Lung microvascular endothelial cell (primary cell): ENCODE measurements around the gene APBB2. TPM values are rescaled to one million over a fixed set of nuclear protein-coding genes. Genes with fewer than 3 reads are reported as not detected.

ENCODE experiments used
- DNase-seq, 2 donors: peaks; one replicate each; pipeline versions ENCODE4 v3.0.0 to v3.0.0-alpha.2; 2010; ENCODE audit warnings: low read depth in 2 of 2
- total RNA-seq: library from RNA; depleted of rRNA; stranded (reverse); fragments of >200 nt; gene quantifications from 2 replicates; pipeline ENCODE4 v1.2.1, GENCODE V29; 2014

APBB2 gene
- total RNA-seq, 1 donor from 2014 or later = 18.5 TPM

- DNase-seq = no peak
Observed at GRCh38 chr4:41196633-41197332, 17.6 kb downstream of the APBB2 start.

GRCh38 chr4:41192136-41192535, 22.2 kb downstream of the APBB2 start:
- peak in 1 of 2 donors; percentile 85 for DNase-seq

GRCh38 chr4:41189666-41190065, 24.7 kb downstream of the APBB2 start:
- peak in 1 of 2 donors; percentile 45 for DNase-seq

GRCh38 chr4:41189076-41189475, 25.3 kb downstream of the APBB2 start:
- DNase-seq = no peak

GRCh38 chr4:41185614-41186592, 28.4 kb downstream of the APBB2 start:
- no peak for DNase-seq

DNA sequence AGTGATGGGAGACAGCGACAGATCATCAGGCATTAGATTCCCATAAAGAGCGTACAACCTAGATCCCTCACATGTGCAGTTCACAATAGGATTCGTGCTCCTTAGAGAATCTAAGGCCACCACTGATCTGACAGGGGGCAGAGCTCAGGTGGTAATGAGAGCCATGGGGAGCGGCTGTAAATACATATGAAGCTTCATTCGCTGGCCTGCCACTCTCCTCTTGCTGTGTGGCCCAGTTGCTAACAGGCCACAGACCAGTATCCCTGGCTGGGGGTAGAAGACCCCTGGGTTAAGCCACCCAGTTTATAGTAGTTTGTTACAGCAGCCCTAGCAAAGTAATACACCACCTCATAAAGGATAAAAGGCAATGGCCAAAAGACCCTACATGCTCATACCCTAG, 30.3 kb downstream of the APBB2 start:
- DNase-seq = no peak

DNA sequence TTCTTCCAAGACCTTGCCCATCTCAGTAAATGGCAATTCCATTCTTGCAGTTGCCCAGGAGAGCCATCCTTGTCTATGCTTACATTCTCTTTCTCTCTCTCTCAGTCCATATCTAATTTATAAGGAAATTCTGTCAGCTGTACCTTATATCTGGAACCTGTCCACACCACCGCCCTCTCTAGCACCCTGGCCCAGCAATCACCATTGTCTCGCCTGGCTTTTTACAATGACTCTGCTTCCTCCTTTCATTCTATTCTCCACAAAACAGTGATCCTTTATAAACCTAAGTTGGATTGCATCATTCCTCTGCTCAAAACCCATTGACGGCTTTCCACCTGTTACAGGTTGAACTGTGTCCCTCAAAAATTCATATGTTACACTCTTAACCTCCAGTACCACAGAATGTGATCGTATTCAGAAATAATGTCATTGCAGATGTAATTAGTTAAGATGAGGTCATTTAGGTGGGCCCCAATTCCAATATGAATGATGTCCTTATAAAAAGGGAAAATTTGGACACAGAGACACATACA, 31.3 kb downstream of the APBB2 start:
- no peak for DNase-seq

DNA sequence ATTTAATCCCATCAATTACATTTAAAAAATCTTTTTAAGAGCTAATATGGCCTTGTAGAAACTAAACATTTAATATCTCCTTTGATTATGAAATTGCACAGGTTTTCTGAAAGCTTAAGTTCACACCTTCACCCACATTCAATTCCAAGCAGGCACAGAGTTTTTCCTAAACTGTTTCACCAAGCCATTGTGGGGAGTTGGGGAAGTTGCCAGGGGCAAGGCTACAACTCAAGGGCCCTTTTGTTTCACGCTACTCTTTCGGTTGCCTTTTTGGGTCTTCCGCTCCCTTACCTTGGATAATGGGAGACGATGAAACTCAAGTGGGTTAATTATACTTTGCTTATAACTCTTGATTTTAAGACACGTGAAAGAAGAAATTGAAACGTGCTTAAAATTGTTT, 33.3 kb downstream of the APBB2 start:
- DNase-seq = no peak

DNA sequence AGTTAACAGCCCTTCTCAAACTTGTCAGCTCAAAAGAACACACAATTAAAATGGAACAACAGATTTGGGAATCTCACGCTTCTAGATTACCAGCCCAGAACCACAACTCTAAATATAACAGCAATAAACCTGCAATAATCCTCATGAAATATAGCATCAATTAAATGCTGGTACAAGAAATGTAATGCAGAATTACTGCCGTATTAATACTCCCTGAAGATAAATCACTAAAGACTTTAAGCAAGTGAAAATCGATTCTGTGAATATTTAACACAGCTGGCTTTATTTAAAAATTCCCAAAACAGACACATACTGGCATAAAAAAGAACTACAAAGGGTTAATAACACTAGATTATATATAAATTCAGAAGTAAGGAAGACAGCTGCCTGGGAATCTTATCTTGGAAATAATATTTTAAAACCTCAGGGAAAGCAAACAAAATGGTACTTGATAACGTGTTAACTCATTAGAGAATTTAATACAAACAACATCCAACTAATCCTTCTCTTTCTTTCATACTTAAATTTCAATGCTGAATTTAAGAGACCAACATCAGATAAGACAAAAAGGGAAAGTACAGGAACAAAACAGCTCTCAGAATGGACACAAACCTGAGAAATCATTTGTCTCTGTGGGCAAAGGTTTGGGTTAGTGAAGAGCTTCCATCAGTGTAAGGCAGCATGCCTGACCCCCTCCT, 34.7 kb downstream of the APBB2 start:
- DNase-seq = no peak

DNA sequence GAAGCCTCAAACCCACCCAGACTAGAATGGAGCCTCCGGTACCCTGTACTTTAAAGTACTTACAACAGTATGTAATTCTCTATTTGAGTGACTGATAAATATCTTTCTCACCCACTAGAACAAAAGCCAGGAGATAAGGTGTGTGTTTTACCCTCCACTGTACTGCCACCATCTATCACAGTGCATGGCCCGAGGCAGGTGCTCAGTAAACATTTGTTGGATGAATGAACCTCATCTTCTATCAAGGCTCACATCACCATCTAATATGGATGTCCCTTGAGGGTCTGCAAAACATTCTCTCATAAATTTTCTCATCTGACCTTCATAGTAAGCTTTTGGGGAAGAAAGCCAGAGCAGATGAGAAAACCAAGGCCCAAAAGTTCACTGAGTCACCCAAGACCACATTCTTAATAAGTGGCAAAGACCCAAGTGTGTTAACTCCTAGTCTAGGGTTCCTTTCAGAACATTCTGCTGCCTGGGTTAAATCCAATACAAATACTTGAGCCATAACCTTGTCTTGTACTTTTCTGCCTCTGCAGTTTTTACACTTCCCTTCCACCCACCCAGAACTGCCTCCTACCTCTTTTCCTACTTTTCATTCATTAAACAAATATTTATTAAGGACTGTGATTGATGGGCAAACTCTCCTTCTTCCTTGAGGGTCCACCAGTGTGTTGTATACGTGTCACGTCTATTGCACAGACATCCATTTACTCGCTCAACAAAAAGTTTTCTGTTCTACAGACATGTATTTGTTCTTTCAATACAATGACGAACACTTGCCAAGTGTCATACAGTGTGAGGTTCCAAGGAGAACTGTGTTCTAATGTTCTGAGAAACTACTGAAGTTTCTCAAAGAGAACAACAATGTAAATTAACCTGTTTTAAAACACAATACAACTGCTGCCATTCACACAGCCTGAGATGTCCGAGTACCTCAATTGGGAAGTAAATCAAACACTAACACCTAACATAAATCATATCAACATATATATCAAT, 35.7 kb downstream of the APBB2 start:
- peak in 1 of 2 donors; percentile 52 for DNase-seq

DNA sequence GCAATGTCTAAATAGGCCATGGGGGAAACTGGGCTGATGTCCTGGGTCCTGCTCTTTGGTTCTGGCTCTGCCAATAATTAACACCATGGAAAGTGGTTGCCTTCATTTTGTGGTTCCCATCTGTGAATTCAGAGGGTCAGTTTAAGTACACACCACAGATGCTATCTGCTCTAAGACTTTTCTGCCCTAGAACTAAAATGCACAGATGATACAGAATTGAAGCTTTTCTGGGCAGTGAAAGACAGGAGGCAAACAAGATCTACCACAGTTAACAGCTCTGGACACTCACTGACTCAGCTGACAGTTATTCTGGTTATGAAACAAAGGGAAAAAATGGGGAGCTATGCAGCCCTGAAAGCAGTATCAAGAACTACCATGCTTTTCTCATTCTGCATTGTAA, 37.3 kb downstream of the APBB2 start:
- DNase-seq = peak; percentile 42 to 71

DNA sequence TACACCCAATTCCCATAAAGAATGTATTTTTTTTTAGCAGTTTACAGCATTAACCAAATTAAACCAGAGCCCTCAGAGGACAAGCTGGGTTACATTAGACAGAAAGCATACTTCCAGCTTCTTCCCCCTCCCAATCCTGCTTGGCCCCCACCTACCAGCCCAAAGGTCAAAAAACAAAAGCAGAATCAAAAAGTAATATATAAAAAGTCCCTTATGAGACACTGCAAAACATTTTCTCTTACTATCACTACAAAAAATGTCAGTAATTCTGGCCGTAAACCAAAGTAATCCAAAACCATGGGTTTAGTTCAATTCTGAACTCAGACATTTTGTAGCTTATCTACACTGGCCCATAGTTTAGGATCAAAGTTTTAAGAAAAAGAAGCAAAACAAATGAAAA, 38.0 kb downstream of the APBB2 start:
- DNase-seq = no peak

- no peak for DNase-seq
Observed at GRCh38 chr4:41175794-41176193, 38.5 kb downstream of the APBB2 start.

- no peak for DNase-seq
Observed at GRCh38 chr4:41174444-41174843, 39.9 kb downstream of the APBB2 start.

DNA sequence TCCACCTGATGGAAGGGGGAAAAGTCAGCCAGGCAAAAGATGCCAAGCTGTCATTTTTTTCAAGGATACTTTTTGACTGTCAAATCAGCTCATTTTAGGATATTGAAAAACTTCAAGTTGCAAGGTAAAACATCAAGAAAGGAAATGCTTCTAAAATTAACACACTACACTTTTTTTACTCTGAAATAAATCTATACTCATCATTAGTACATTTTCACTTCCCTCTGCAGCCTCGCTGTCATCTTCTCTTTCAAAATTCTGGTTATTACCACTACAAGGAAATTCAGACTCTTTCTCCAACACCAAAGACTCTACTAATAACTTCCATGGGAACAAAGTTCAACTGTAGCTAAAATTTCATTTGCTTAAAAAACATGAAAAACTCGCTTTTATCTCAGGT, 41.6 kb downstream of the APBB2 start:
- no peak for DNase-seq

- DNase-seq = no peak
Observed at GRCh38 chr4:41169256-41169800, 45.0 kb downstream of the APBB2 start.

- no peak for DNase-seq
Observed at GRCh38 chr4:41167191-41167590, 47.2 kb downstream of the APBB2 start.

- no peak for DNase-seq
Observed at GRCh38 chr4:41164405-41164804, 49.9 kb downstream of the APBB2 start.

DNA sequence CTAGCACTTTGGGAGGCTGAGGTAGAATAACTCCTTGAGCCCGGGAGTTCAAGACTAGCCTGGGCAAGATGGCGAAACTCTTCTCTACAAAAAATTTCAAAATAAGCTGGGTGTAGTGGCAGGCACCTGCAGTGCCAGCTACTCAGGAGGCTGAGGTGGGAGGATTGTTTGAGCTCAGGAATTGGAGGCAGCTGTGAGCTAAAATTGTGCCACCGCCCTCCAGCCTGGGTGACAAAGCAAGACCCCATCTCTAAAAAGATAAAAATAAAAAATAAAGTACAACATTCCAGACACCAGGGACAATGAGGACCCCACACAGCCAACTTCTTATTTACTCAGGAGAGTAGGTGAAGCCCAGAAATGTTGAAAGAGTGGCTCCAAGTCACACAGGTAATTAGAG, 53.0 kb downstream of the APBB2 start:
- DNase-seq = no peak

GRCh38 chr4:41160856-41161255, 53.5 kb downstream of the APBB2 start:
- peak in 1 of 2 donors; percentile 65 for DNase-seq
